GM12892 (cell line): ENCODE measurements around the gene ARHGAP10.

Experiments
- DNase-seq: peaks from one replicate; pipeline ENCODE4 v3.0.0; 2011; ENCODE audit not compliant: insufficient read length
- FAIRE-seq: peaks from 2 replicates; lab custom pipeline; 2011; peaks lifted over from hg19 to GRCh38; lab: Jason Lieb, UNC
- POLR2A ChIP-seq: IDR thresholded peaks from 2 replicates; pipeline ENCODE4 v1.6.1; 2011; ENCODE audit warnings: low read depth, low read length, control low read depth
- POLR2AphosphoS5 ChIP-seq: IDR thresholded peaks from 2 replicates; pipeline ENCODE4 v1.6.1; 2011; ENCODE audit warnings: low read depth, low read length, control low read depth
- TAF1 ChIP-seq: IDR thresholded peaks from 2 replicates; pipeline ENCODE4 v1.6.1; 2011; ENCODE audit warnings: low read depth, mild to moderate bottlenecking, control low read depth, low read length, borderline replicate concordance

Gene ARHGAP10

DNA sequence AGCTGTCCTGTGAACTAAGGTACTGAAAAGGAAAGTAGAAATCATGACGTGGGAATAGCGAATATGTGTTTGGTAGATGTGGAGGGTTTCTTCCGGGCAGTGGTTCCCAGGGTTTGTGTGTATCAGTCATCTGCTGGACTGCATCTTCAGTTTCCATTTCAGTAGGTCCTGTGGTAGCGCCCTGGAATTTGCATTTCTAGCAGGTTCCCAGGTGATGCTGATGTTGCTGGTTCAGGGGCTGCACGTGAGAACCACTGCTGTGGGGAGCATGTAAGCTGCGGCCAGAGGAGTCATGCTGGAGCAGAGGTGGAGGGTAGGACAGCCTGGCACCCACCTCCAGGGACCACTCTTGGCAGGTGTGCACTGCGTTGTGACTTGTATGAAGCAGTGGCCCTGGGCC, 47.1 kb downstream of the ARHGAP10 start:
- FAIRE-seq (peak; percentile 98), DNase-seq (no peak)
- no peak for TF ChIP-seq POLR2A
- TF ChIP-seq POLR2AphosphoS5: no peak
- TF ChIP-seq TAF1: no peak

DNA sequence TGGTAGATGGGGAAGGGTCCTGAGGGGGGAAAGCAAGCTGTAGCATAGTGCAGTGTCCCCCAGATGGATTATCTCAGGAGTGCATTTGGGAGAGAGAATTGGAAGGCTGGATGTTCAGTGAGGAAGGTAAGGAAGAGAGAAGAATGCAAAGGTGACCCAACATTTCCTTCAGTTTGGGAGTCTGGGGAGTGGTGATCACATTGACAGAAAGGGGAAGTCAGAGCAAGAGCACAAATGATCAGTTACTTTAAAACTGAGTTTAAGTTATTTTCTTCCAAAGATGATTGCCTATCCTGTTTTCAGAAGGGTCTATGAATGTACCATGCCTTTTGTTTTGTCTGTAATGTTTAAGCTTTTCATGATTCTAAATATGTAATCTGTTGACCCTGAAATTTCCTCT, 47.6 kb downstream of the ARHGAP10 start:
- TF ChIP-seq POLR2A: no peak
- no peak for TF ChIP-seq POLR2AphosphoS5
- TF ChIP-seq TAF1: no peak
- no peak for DNase-seq
- FAIRE-seq: peak; percentile 82

DNA sequence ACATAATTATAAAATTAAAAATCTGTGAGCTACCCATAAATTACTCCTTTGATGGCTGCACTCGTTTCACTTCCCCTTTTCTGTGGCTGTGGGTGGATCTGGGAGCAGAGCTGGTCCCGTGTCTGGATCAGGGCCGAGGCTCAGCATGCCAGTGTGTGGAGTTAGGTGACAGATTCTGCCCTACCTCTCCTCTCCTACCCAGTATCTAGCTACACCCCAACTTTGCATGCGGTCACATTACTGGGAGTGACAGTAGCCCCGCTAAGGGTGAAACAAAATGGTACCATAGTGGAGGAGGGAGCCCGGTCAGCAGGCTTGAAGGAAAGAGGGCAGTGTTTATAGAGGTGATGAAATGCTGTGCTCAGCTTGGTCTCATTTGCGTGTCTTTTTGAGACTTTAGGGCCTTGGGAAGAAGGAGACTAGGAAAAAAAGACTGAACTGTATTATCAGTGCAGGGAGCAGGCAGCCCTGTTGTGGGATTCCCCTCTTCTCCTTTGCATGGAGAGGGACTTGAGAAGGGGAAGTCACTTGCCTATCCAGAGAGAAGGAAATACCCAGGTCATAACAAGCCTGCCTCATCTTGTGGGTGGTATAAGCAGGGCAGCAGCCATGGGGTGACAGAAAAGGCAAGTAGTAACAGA, 48.4 kb downstream of the ARHGAP10 start:
- DNase-seq: no peak
- peak; percentile 95 for FAIRE-seq
- no peak for TF ChIP-seq TAF1
- no peak for TF ChIP-seq POLR2A
- no peak for TF ChIP-seq POLR2AphosphoS5

DNA sequence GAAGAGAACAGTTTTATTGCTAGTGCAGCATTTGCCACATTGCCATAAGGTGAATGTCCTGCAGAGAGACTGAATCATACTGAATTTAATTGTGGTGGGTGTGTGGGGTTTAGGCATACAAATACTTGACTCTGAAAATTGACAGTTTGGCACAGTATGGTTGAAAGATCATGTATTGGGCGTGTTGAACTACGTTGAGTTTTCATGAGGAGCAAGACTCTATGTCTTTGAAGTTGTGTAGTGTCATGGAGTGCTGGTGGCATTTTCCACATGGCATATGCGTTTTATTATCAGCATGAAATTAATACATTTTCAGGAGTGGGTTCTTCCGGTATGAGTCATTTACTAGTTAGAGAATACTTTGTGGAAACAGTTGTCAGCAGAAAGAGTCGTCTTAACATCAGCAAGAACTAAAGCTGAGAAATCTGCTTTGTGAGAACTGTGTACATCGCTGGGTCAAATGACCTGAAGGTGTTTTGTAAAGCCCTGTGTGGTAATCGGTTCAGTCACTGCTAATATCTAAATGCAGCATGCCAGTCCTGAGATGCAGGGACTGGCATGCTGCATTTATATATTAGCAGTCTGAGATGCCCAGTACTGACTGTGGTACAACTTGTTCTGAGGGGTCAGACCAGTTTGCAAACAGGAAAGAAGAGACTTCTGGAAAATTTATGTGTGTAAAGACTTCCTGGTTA, 50.3 kb downstream of the ARHGAP10 start:
- DNase-seq (no peak), FAIRE-seq (peak; percentile 85)
- TF ChIP-seq POLR2AphosphoS5 (no peak), TAF1 (no peak), POLR2A (no peak)

DNA sequence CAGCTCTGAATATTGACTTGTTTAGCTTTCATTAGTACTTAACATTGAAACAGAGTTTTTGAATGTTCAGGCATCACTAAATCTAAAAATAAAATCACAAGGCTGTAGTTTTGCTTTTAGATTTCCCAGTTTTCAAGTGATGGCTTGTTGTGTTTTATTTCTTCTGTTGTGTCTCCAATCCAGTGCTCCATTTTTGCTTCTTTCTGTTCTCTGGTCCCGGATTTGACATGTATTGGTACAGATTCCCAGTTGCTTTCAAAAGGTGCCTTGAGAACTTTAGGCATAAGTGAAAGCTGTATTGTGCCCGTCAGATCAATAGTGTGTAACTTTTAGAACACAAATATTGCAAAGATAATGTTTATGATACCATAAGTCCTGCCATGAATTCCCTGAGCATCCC, 53.2 kb downstream of the ARHGAP10 start:
- FAIRE-seq: no peak
- no peak for DNase-seq
- TF ChIP-seq POLR2A: no peak
- TF ChIP-seq TAF1: no peak
- TF ChIP-seq POLR2AphosphoS5: no peak

DNA sequence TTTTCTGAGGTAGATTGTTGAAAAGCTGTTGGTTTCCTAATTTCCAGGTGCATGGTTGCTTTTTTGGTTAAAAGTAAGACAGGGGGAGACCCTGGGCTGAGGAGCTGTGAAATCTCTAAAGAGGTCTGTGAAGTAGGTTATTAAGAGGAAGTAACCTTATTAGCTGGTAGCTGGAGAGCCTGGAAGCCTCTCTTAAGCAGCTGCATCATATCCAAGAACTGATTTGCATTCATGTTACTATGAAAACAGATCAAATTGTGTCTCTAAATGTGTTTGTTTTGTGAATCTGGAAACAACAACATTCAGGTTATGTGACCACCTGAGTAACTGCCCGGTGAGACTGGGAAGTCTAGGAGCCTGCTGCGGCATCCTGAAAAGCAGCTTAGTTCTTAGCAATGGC, 54.1 kb downstream of the ARHGAP10 start:
- FAIRE-seq: peak; percentile 72
- DNase-seq: no peak

DNA sequence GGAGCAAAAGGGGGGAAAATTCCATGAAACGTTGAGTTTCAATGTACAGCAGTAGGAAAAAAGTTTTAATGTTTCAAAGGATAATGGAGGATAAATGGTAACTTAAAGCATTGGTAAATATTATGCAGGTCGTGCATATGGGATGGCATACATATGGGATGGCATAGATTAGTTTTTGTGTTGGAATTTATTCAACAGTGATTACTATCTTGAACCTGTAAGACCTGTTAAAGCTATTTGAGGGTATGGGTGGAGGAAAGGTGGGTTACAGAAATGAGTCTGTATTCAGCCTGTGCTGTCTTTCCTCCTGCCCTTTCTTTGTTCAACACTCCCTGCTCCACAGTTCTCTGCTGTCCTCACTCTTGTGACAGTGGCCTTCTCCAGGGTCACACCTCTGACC, 54.6 kb downstream of the ARHGAP10 start:
- FAIRE-seq (peak; percentile 5), DNase-seq (no peak)
- TF ChIP-seq POLR2AphosphoS5: no peak
- no peak for TF ChIP-seq POLR2A
- TF ChIP-seq TAF1: no peak

More for the DNA sequence above, 54.1 kb downstream of the ARHGAP10 start:
- TF ChIP-seq POLR2AphosphoS5 (no peak), POLR2A (no peak), TAF1 (no peak)

DNA sequence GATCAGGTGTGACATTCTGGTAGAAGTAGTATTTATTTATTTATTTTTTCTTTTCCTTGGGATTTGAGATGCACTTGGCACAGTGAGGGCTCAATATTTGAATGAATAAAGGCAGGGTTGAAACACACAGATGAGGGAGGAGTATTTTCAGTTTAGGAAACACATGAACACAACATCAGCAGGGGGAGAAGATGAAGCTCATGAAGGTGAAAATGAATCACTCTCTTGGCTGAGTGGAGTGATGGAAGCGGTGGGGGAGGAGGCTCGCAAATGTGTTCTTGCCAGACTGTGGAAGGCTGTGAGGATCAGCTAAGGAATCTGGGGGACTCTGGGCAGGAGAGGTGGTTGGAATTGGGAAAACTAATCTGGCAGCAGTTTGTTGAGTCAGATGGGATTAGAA, 55.3 kb downstream of the ARHGAP10 start:
- DNase-seq (no peak), FAIRE-seq (peak; percentile 56)
- no peak for TF ChIP-seq POLR2AphosphoS5
- no peak for TF ChIP-seq POLR2A
- no peak for TF ChIP-seq TAF1

DNA sequence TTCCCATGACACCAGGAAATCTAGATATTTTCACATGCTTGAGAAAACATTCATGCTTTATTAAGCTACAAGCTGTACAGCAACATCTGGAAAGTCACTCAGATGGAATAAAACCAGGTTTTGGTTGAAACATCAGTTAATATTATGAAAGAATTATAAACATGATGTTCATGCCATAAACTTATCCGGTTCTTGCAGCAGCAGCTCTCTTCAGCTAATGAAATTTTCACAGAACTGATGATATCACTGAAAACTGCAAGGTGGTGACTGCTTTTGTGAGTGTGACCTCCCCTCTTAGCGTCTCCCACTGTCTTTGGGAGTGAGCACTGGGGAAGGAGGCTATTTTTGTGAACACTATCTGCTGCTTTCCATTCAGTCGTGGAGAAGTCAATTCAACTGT, 56.9 kb downstream of the ARHGAP10 start:
- FAIRE-seq: no peak
- TF ChIP-seq TAF1: no peak
- TF ChIP-seq POLR2AphosphoS5: no peak
- no peak for TF ChIP-seq POLR2A

DNA sequence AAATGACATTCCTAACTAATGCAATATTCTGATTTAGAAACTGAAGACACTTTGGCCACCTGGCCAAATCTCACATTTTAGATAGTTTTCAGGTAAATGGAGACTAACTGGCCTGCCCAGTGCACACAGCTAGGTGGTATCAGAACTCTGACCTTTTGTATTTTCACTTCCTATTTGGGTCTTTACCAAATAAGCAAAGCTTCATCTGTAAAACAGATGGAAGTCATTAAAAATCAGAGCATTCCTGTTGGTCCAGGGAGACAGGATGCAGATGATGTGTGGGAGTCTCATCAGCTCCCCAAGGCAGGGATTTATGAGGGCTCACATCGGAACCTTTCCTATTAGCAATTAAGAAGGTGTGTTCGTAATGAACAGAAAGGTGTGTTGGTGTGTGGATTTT, 57.7 kb downstream of the ARHGAP10 start:
- no peak for FAIRE-seq
- no peak for DNase-seq

More for the DNA sequence above, 56.9 kb downstream of the ARHGAP10 start:
- DNase-seq: no peak

DNA sequence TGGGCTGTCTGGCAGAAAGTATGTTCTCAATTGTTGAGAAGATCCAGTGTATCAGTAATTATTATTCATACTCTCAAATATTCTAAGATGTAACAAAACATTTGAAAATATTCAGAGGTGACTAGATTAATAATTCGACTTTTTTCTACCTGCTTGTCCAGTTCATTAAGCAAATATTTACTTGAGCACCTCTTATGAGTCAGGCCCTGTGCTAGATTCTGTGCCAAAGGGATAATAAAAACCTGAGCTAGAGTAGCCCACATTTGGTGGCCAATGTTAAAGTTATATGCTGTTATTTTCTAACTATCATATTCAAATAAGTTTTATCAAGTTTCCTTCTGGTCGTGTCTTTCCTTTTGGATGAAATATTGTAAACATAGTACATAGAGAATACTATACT, 58.5 kb downstream of the ARHGAP10 start:
- no peak for FAIRE-seq

More for the DNA sequence above, 57.7 kb downstream of the ARHGAP10 start:
- TF ChIP-seq TAF1 (no peak), POLR2A (no peak), POLR2AphosphoS5 (no peak)

DNA sequence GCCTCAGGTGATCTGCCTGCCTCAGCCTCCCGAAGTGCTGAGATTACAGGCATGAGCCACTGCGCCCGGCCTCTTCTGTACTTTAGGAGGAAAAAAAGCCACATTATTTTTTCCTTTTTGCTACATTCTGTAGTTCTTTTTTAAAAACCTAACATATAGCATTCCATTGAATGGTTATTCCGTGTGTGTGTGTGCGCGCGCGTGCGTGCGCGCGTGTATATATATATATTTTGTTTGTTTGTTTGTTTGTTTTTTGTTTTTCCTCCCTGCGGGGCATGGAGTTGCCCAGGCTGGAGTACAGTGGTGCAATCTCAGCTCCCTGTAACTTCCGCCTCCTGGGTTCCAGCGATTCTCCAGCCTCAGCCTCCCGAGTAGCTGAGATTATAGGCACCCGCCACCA, 59.5 kb downstream of the ARHGAP10 start:
- no peak for DNase-seq
- TF ChIP-seq POLR2AphosphoS5 (no peak), TAF1 (no peak), POLR2A (no peak)
- FAIRE-seq: no peak

More for the DNA sequence above, 58.5 kb downstream of the ARHGAP10 start:
- DNase-seq: no peak
- no peak for TF ChIP-seq POLR2AphosphoS5
- TF ChIP-seq POLR2A: no peak
- no peak for TF ChIP-seq TAF1

DNA sequence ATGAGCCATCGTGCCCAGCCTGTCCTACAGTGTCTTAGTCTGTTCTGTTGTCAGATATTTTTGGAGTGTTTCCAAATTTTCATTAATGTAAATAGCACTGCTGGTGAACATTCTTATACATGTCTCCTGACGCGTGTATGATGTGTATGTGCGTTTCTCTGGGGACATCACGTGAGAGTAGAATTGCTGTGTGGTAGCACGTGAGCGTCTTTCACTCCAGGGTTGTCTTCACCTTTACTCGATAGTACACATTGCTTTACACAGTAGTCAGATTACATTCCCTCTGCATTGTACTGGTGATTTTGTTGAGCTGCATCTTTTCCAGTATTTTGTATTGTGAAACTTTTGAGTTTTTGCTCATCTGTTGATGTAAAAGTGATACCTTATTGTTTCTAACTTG, 60.0 kb downstream of the ARHGAP10 start:
- DNase-seq (no peak), FAIRE-seq (peak; percentile 30)
- TF ChIP-seq POLR2A (no peak), POLR2AphosphoS5 (no peak), TAF1 (no peak)
